K562 (cell line): Measurements from ENCODE around the gene MAD2L1. TPM values are rescaled to one million over a fixed set of nuclear protein-coding genes. Genes with fewer than 3 reads are reported as not detected.
A peak's percentile ranks its signal among the peaks of the same experiment; 100 is the strongest.
"Not testable (repeated sequence)": the region's sequence is repeated elsewhere in the genome, so short reads cannot be mapped to it uniquely, and the experiment has no call there.

Source experiments
- ATAC-seq: fragments of 200-7000 bp; cut with Tn5 transposase; 3 replicates; pipeline ENCODE4 v1.9.1; 2020; ENCODE audit warnings: moderate library complexity
- BruUV-seq: library from RNA; stranded (reverse); fragments of 400-500 nt; replicated peaks from 2 replicates; lab custom pipeline; 2021; lab: Mats Ljungman, UMichigan
- CTCF ChIA-PET: fragments of 300-600 bp; formaldehyde crosslinking; extraction: SDS; loops from one replicate; lab custom pipeline; 2021; ENCODE audit warnings: low intra/inter-chr PET ratio; lab: Yijun Ruan, JAX
- POLR2A ChIA-PET: fragments of 300-600, 350-650 bp; sonication (Branson Sonifier 250); formaldehyde crosslinking; extraction: SDS; loops from one replicate; lab custom pipeline; 2021; ENCODE audit warnings: antibody characterized with exemption, inconsistent platforms; lab: Yijun Ruan, JAX
- DNase-seq, 4 experiments: peaks; one replicate each; pipeline versions ENCODE4 v3.0.0 to v3.0.0-alpha.2; 2011 to 2018; ENCODE audit warnings: low spot score in 3 of 4, mixed read lengths in 3 of 4; ENCODE audit errors: extremely low read depth in 1 of 4
- FAIRE-seq: peaks from 2 replicates; lab custom pipeline; 2011; peaks lifted over from hg19 to GRCh38; lab: Jason Lieb, UNC
- H2AFZ ChIP-seq: 2 replicates; pipeline ENCODE4 v1.6.0; 2011; ENCODE audit warnings: low read depth, low read length, control low read depth, inconsistent platforms
- H3K27ac ChIP-seq: fragments of 200-600 bp; 3 replicates; pipeline ENCODE4 v1.8.0; 2011; ENCODE audit warnings: low read depth, mild to moderate bottlenecking, control low read depth, inconsistent platforms, low read length, moderate library complexity, mixed read lengths; ENCODE audit errors: extremely low read depth
- H3K27me3 ChIP-seq, 2 experiments: fragments of 300-600 bp in 1 of 2; 2 replicates in 1 of 2; 3 replicates in 1 of 2; pipeline versions ENCODE4 v1.6.0 to v1.8.0; 2011; ENCODE audit warnings: inconsistent platforms in 2 of 2, low read length in 2 of 2, mild to moderate bottlenecking in 1 of 2, mixed read lengths in 1 of 2, moderate library complexity in 1 of 2; ENCODE audit not compliant: control insufficient read depth in 2 of 2, insufficient read depth in 2 of 2
- H3K36me3 ChIP-seq: fragments of 300-600 bp; 3 replicates; pipeline ENCODE4 v1.8.0; 2011; ENCODE audit warnings: mild to moderate bottlenecking, low read length, inconsistent platforms; ENCODE audit not compliant: control insufficient read depth, insufficient read depth
- H3K4me1 ChIP-seq, 2 experiments: fragments of 200-600 bp in 1 of 2; replicated peaks in 1 of 2; 2 replicates in 1 of 2; 3 replicates in 1 of 2; pipeline versions ENCODE4 v1.5.1 to v1.8.0; 2011; ENCODE audit warnings: inconsistent platforms in 2 of 2, low read length in 2 of 2, mild to moderate bottlenecking in 1 of 2, mixed read lengths in 1 of 2, moderate library complexity in 1 of 2; ENCODE audit not compliant: control insufficient read depth in 2 of 2, insufficient read depth in 2 of 2
- H3K4me2 ChIP-seq: 2 replicates; pipeline ENCODE4 v1.6.1; 2011; ENCODE audit warnings: low read length, control low read depth, inconsistent platforms, mixed read lengths; ENCODE audit not compliant: insufficient read depth
- H3K4me3 ChIP-seq: fragments of 200-600 bp; sonication (generic), shearing (Covaris generic); 2 replicates; pipeline ENCODE4 v1.5.1; 2016; ENCODE audit warnings: control low read depth, inconsistent platforms
- H3K79me2 ChIP-seq: fragments of 200-600 bp; 3 replicates; pipeline ENCODE4 v1.8.0; 2011; ENCODE audit warnings: low read length, inconsistent platforms; ENCODE audit not compliant: control insufficient read depth, insufficient read depth
- H3K9ac ChIP-seq, 2 experiments: 2 replicates each; pipeline versions ENCODE4 v1.6.0 to v1.6.1; 2011; ENCODE audit warnings: low read depth in 2 of 2, low read length in 2 of 2, control low read depth in 1 of 2, inconsistent platforms in 1 of 2, mild to moderate bottlenecking in 1 of 2, mixed read lengths in 1 of 2; ENCODE audit not compliant: insufficient read depth in 1 of 2
- H3K9me1 ChIP-seq: one replicate; pipeline ENCODE4 v1.6.0; 2011; ENCODE audit warnings: inconsistent platforms, mild to moderate bottlenecking, low read length, moderate library complexity; ENCODE audit not compliant: control insufficient read depth, insufficient read depth
- H3K9me3 ChIP-seq: replicated peaks from 2 replicates; pipeline ENCODE4 v1.5.1; 2011; ENCODE audit warnings: low read depth, low read length, inconsistent platforms; ENCODE audit not compliant: control insufficient read depth, insufficient read depth
- H4K20me1 ChIP-seq: replicated peaks from 2 replicates; pipeline ENCODE4 v1.6.1; 2011; ENCODE audit warnings: low read length, inconsistent platforms, mixed read lengths; ENCODE audit not compliant: control insufficient read depth, insufficient read depth
- NCOA1 ChIP-seq: fragments of 450-650 bp; IDR thresholded peaks from 2 replicates; pipeline ENCODE4 v1.6.1; 2016; ENCODE audit warnings: low read depth
- NR4A1 ChIP-seq, 2 experiments: fragments of 250-450 bp in 1 of 2; fragments of 450-650 bp in 1 of 2; sonication (Bioruptor Pico) in 1 of 2; IDR thresholded peaks; 2 replicates each; pipeline versions ENCODE4 v1.4.0 to v1.6.1; 2016 to 2020; ENCODE audit warnings: mild to moderate bottlenecking in 2 of 2, missing compliant biosample characterization in 1 of 2, missing genetic modification characterization in 1 of 2, moderate library complexity in 1 of 2
- RCOR1 ChIP-seq, 2 experiments: IDR thresholded peaks; 2 replicates each; pipeline ENCODE4 v1.6.1; 2012; ENCODE audit warnings: low read depth in 2 of 2, low read length in 2 of 2, borderline replicate concordance in 1 of 2, improper control_type of control experiment in 1 of 2
- SREBF2 ChIP-seq: sonication (generic); formaldehyde crosslinking; IDR thresholded peaks from 2 replicates; pipeline ENCODE4 v1.4.0; 2020; ENCODE audit warnings: mild to moderate bottlenecking, missing genetic modification reagents
- ZNF165 ChIP-seq: fragments of 250-450 bp; sonication (Bioruptor Pico); IDR thresholded peaks from 2 replicates; pipeline ENCODE4 v1.4.0; 2020; ENCODE audit warnings: borderline replicate concordance
- ZNF41 ChIP-seq: fragments of 250-450 bp; sonication (Bioruptor Pico); conservative IDR thresholded peaks from 2 replicates; pipeline ENCODE4 v1.4.0; 2020; ENCODE audit warnings: mild to moderate bottlenecking
- ZNF431 ChIP-seq: sonication (generic); formaldehyde crosslinking; IDR thresholded peaks from 2 replicates; pipeline ENCODE4 v1.8.0; 2022; ENCODE audit warnings: mild to moderate bottlenecking, missing genetic modification reagents
- WGBS: fragments of 100-300 bp; shearing (Covaris generic); methylation state at CpG from one replicate; pipeline ENCODE4 v1.1.6; 2016; ENCODE audit warnings: low coverage, mixed read lengths; ENCODE audit not compliant: insufficient coverage; ENCODE audit errors: missing lambda C conversion rate; 5-methylcytosine and 5-hydroxymethylcytosine counted together
- in situ Hi-C: fragments of 300-500 bp; cut with MboI; formaldehyde crosslinking; loops from 4 replicates; pipeline ENCODE4 v1.15.0; 2018; ENCODE audit warnings: inconsistent platforms, mixed read lengths
- intact Hi-C: fragments of 100-400 bp; cut with micrococcal nuclease; formaldehyde crosslinking; loops from 2 replicates; pipeline ENCODE4 v1.14.2; 2022
- polyA plus RNA-seq, 8 experiments: library from polyadenylated mRNA; depleted of rRNA in 4 of 8; stranded (reverse) in 5 of 8; unstranded in 3 of 8; fragments of >200 nt; fragmentation: Nextera tagmentation in 2 of 8; fragmentation: Illumina TruSeq in 1 of 8; extraction: Ambion mirVana in 2 of 8; extraction: Trizol in 1 of 8; gene quantifications; 2 replicates each; pipeline versions ENCODE4 v1.2.1 to v1.2.3, GENCODE V29; 2011 to 2014; ENCODE audit warnings: inconsistent platforms in 1 of 8, missing spikeins in 1 of 8
- total RNA-seq, 7 experiments: library from RNA; depleted of rRNA in 6 of 7; stranded (reverse); fragments of >200 nt in 6 of 7; fragmentation: Illumina TruSeq in 2 of 7; extraction: Trizol in 2 of 7; gene quantifications; 2 replicates each; pipeline versions ENCODE4 v1.2.1 to v1.2.3, GENCODE V29; 2011 to 2021; ENCODE audit warnings: low replicate concordance in 1 of 7
- TF ChIP-seq, protein P1 (sequence below): fragments of 250-450 bp; sonication (Bioruptor Pico); IDR thresholded peaks from 2 replicates; pipeline ENCODE4 v1.8.0; 2022; ENCODE audit warnings: inconsistent platforms

The MAD2L1 gene
- total and polyA plus RNA-seq, 9 of the 15 experiments (the other 6 are each of a cell fraction or from before 2014, with no cell fraction given) = 75.0 to 494 (median 129) TPM

- BruUV-seq, H4K20me1 ChIP-seq, FAIRE-seq, H3K9me3 ChIP-seq, ATAC-seq, H3K79me2 ChIP-seq, H3K9ac ChIP-seq, H3K4me2 ChIP-seq, DNase-seq, H3K36me3 ChIP-seq: not testable (repeated sequence)
- WGBS = 0% methylated on average over 1 of the region's 1 CpG
- TF ChIP-seq ZNF431 = peak; percentile 76
- TF ChIP-seq, all 486 proteins: peak for 1; not testable (repeated sequence) for 485
- H3K27me3 ChIP-seq, H3K27ac ChIP-seq, CTCF ChIA-PET, intact Hi-C loops, in situ Hi-C loops, H3K4me1 ChIP-seq, H2AFZ ChIP-seq, POLR2A ChIA-PET, H3K4me3 ChIP-seq, H3K9me1 ChIP-seq: not testable (repeated sequence)
These were observed 21.4 kb upstream of the MAD2L1 start for GRCh38 chr4:120088066-120088465.

DNA sequence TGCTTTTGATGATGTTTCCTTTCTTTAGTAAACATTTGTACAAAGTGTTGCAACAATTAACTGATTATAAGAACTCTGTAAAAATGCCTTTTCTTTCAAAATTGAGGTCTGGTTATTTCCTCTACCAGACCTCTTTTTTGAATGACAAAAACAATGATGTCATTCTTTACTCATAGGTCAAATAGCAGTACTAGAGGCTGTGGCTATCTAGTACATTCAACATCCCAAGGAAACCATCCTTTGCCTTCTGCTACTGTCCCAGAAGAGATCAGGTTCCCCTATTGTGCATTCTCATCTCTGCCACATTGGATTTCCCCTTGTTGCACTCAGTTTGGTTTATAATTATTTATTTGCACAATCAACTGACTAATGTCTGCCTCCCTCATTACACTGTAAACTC, 19.1 kb upstream of the MAD2L1 start:
- H3K36me3 ChIP-seq = no peaks in the 10 kb centered on the region
- H3K9me3 ChIP-seq = no peaks in the 10 kb centered on the region
- H3K9me1 ChIP-seq = no peaks in the 10 kb centered on the region
- no peaks in the 10 kb centered on the region for H3K79me2 ChIP-seq
- H3K4me1 ChIP-seq = no peaks in the 10 kb centered on the region
- H3K27me3 ChIP-seq = no peaks in the 10 kb centered on the region
- no peak overlapping the region for H2AFZ ChIP-seq
- ATAC-seq = no peak
- in situ Hi-C loops (no loop called here), intact Hi-C loops (no loop called here)
- no peak for DNase-seq
- H3K9ac ChIP-seq = no peak overlapping the region
- POLR2A ChIA-PET = no interaction called here
- no TSS peak for BruUV-seq
- no peak overlapping the region for H3K4me2 ChIP-seq
- TF ChIP-seq NCOA1 = no peak
- no peak for TF ChIP-seq SREBF2
- TF ChIP-seq NR4A1 (CRISPR knock-in tag; IDR thresholded peaks at IDR 0.05) = no peak
- TF ChIP-seq NR4A1 (tag; IDR thresholded peaks at IDR 0.05) = no peak
- TF ChIP-seq ZNF165 = no peak
- TF ChIP-seq ZNF41 (CRISPR knock-in tag) = no peak
- TF ChIP-seq, protein P1, sequence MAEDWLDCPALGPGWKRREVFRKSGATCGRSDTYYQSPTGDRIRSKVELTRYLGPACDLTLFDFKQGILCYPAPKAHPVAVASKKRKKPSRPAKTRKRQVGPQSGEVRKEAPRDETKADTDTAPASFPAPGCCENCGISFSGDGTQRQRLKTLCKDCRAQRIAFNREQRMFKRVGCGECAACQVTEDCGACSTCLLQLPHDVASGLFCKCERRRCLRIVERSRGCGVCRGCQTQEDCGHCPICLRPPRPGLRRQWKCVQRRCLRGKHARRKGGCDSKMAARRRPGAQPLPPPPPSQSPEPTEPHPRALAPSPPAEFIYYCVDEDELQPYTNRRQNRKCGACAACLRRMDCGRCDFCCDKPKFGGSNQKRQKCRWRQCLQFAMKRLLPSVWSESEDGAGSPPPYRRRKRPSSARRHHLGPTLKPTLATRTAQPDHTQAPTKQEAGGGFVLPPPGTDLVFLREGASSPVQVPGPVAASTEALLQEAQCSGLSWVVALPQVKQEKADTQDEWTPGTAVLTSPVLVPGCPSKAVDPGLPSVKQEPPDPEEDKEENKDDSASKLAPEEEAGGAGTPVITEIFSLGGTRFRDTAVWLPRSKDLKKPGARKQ (CRISPR knock-in tag) = no peak
- no peak for TF ChIP-seq RCOR1 (IDR thresholded peaks at IDR 0.05; ENCODE audit: borderline replicate concordance in 1 of 2, low read depth in 2 of 2, low read length in 2 of 2)
- TF ChIP-seq, all 486 proteins: peak for 0
- Histone ChIP-seq H3K27ac (no peak overlapping the region), H4K20me1 (no peaks in the 10 kb centered on the region), H3K4me3 (no peak overlapping the region)
- FAIRE-seq = no peak
- CTCF ChIA-PET = no interaction called here
